A549 (cell line): ENCODE measurements around the gene HNRNPR.

ENCODE experiments used
- CTCF ChIP-seq: fragments of >200 bp; sonication (Bioruptor Twin); formaldehyde crosslinking; IDR thresholded peaks from 3 replicates; pipeline ENCODE4 v1.5.1; 2016
- ELK1 ChIP-seq: fragments of 150-350 bp; IDR thresholded peaks from 2 replicates; pipeline ENCODE4 v1.6.1; 2014; ENCODE audit warnings: low read depth, mild to moderate bottlenecking, low read length
- EP300 ChIP-seq, 2 experiments: fragments of >200 bp; sonication (Bioruptor Twin); formaldehyde crosslinking; IDR thresholded peaks; 2 replicates in 1 of 2; 3 replicates in 1 of 2; pipeline ENCODE4 v1.6.1; 2016 to 2017
- ESRRA ChIP-seq: fragments of 150-350 bp; IDR thresholded peaks from 2 replicates; pipeline ENCODE4 v1.6.1; 2014; ENCODE audit warnings: mild to moderate bottlenecking, low read length, borderline replicate concordance
- FOXS1 ChIP-seq: fragments of 250-450 bp; sonication (Bioruptor Pico); IDR thresholded peaks from 2 replicates; pipeline ENCODE4 v1.5.0; 2020; ENCODE audit warnings: mild to moderate bottlenecking, moderate library complexity
- HMGXB4 ChIP-seq: fragments of 250-450 bp; sonication (Bioruptor Pico); IDR thresholded peaks from 2 replicates; pipeline ENCODE4 v1.5.0; 2021; ENCODE audit warnings: mild to moderate bottlenecking, moderate library complexity, borderline replicate concordance
- KDM5A ChIP-seq: fragments of 200-600 bp; sonication (generic); IDR thresholded peaks from 2 replicates; pipeline ENCODE4 v1.6.1; 2016; ENCODE audit warnings: antibody characterized with exemption, mild to moderate bottlenecking
- MAX ChIP-seq: IDR thresholded peaks from 2 replicates; pipeline ENCODE4 v1.6.1; 2012
- POLR2A ChIP-seq: IDR thresholded peaks from 2 replicates; pipeline ENCODE4 v1.6.1; 2012; ENCODE audit warnings: mild to moderate bottlenecking, low read length
- RFX5 ChIP-seq: fragments of 450-650 bp; IDR thresholded peaks from 2 replicates; pipeline ENCODE4 v1.7.1; 2014; ENCODE audit warnings: antibody characterized with exemption, mild to moderate bottlenecking, moderate library complexity
- SMC3 ChIP-seq: fragments of >200 bp; sonication (Bioruptor Twin); formaldehyde crosslinking; IDR thresholded peaks from 3 replicates; pipeline ENCODE4 v1.6.1; 2018; ENCODE audit warnings: inconsistent platforms
- ZSCAN20 ChIP-seq: fragments of 250-450 bp; sonication (Bioruptor Pico); IDR thresholded peaks from 2 replicates; pipeline ENCODE4 v1.8.0; 2022; ENCODE audit warnings: mild to moderate bottlenecking, moderate library complexity

GRCh38 chr1:23362218-23362713, 18.2 kb upstream of the HNRNPR start:
- TF ChIP-seq SMC3: no peak
- no peak for TF ChIP-seq CTCF
- TF ChIP-seq RFX5: no peak
- TF ChIP-seq POLR2A: no peak
- no peak for TF ChIP-seq ZSCAN20 (CRISPR knock-in tag)
- no peak for TF ChIP-seq MAX
- TF ChIP-seq FOXS1 (CRISPR knock-in tag): no peak
- TF ChIP-seq KDM5A: no peak
- no peak for TF ChIP-seq EP300 (IDR thresholded peaks at IDR 0.05)
- no peak for TF ChIP-seq HMGXB4 (CRISPR knock-in tag)
- TF ChIP-seq ESRRA: no peak
- TF ChIP-seq ELK1: no peak
